SJSA1 (cell line): ENCODE measurements around the gene GOLGA3. TPM values are rescaled to one million over a fixed set of nuclear protein-coding genes. Genes with fewer than 3 reads are reported as not detected.
"Not testable (repeated sequence)": the region's sequence is repeated elsewhere in the genome, so short reads cannot be mapped to it uniquely, and the experiment has no call there.

Experiments
- DNase-seq, 2 experiments: peaks; one replicate each; pipeline ENCODE4 v3.0.0-alpha.2; 2015 to 2020; ENCODE audit warnings: low spot score in 2 of 2, low read depth in 1 of 2
- H3K27ac ChIP-seq: fragments of 250-450 bp; sonication (Bioruptor Pico); 2 replicates; pipeline ENCODE4 v1.5.1; 2020; ENCODE audit warnings: mild to moderate bottlenecking, moderate library complexity
- H3K27me3 ChIP-seq: fragments of 250-450 bp; sonication (Bioruptor Pico); replicated peaks from 2 replicates; pipeline ENCODE4 v1.5.1; 2020; ENCODE audit warnings: mild to moderate bottlenecking, moderate library complexity
- H3K36me3 ChIP-seq: fragments of 250-450 bp; sonication (Bioruptor Pico); 2 replicates; pipeline ENCODE4 v1.5.1; 2020; ENCODE audit warnings: mild to moderate bottlenecking
- H3K4me1 ChIP-seq: fragments of 250-450 bp; sonication (Bioruptor Pico); replicated peaks from 2 replicates; pipeline ENCODE4 v1.6.1; 2021; ENCODE audit warnings: mild to moderate bottlenecking
- H3K4me3 ChIP-seq: fragments of 250-450 bp; sonication (Bioruptor Pico); 2 replicates; pipeline ENCODE4 v1.5.1; 2020; ENCODE audit warnings: mild to moderate bottlenecking
- H3K9me3 ChIP-seq: fragments of 250-450 bp; sonication (Bioruptor Pico); replicated peaks from 2 replicates; pipeline ENCODE4 v1.5.1; 2020; ENCODE audit warnings: mild to moderate bottlenecking
- total RNA-seq: library from RNA; depleted of rRNA; stranded (reverse); fragments of >200 nt; shearing (Covaris generic); gene quantifications from 2 replicates; pipeline ENCODE4 v1.2.3, GENCODE V29; 2014

The GOLGA3 gene
- total RNA-seq, 1 experiment from 2014 or later: 71.1 TPM

- Histone ChIP-seq H3K4me3 (no peak overlapping the region), H3K36me3 (peaks cover 77% of the 10 kb centered on the region), H3K27ac (no peak overlapping the region), H3K27me3 (no peaks in the 10 kb centered on the region), H3K4me1 (no peaks in the 10 kb centered on the region), H3K9me3 (no peaks in the 10 kb centered on the region)
- no peak for DNase-seq
These were observed 55.4 kb downstream of the GOLGA3 start for GRCh38 chr12:132773077-132773955.

- no peak for DNase-seq
- Histone ChIP-seq H3K27ac (no peak overlapping the region), H3K27me3 (no peaks in the 10 kb centered on the region), H3K4me1 (no peaks in the 10 kb centered on the region), H3K4me3 (no peak overlapping the region), H3K9me3 (no peaks in the 10 kb centered on the region), H3K36me3 (peaks cover 73% of the 10 kb centered on the region)
These were observed 56.1 kb downstream of the GOLGA3 start for GRCh38 chr12:132772606-132773005.

- H3K27me3 ChIP-seq: no peaks in the 10 kb centered on the region
- H3K9me3 ChIP-seq: no peaks in the 10 kb centered on the region
- H3K36me3 ChIP-seq: peaks cover 62% of the 10 kb centered on the region
- DNase-seq: no peak
- H3K4me3 ChIP-seq: no peak overlapping the region
- no peak overlapping the region for H3K27ac ChIP-seq
- no peaks in the 10 kb centered on the region for H3K4me1 ChIP-seq
These were observed 57.4 kb downstream of the GOLGA3 start for GRCh38 chr12:132771126-132771838.

DNA sequence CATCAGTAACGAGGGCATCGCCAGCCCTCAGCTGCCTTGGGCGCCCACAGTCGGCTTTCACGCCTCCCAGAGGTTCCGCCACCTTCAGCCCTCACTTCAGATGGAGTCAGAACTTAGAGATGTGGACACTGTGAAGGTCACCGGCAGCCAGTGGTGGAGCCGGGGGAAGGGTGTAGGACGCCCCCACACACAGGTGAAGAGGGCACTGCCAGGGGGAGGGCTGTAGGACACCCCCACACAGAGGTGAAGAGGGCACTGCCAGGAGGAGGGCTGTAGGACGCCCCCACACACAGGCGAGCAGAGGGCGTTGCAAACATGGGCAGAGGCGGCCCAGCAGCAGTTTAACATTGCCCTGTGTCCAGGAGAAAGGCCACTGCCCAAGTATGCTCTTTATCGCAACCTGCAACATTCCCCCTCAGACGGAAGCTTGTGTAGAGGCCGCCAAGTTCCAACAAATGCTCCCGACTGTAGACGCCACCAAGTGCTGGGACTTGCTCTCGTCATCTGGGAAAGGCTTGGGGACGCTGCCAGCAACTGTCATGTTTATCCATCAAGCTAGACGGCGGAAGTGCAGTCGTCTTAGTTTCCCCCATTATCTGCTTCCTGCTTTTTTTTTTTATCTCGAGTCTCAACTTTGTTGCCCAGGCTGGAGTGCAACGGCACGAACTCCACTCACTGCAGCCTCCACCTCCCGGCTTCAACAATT, 62.1 kb downstream of the GOLGA3 start:
- no peak overlapping the region for H3K27ac ChIP-seq
- H3K9me3 ChIP-seq: no peaks in the 10 kb centered on the region
- peaks cover 29% of the 10 kb centered on the region for H3K36me3 ChIP-seq
- no peak for DNase-seq
- peaks cover 5% of the 10 kb centered on the region for H3K4me1 ChIP-seq
- H3K4me3 ChIP-seq: no peak overlapping the region
- no peaks in the 10 kb centered on the region for H3K27me3 ChIP-seq

- H3K36me3 ChIP-seq: peaks cover 29% of the 10 kb centered on the region
- H3K27ac ChIP-seq: no peak overlapping the region
- no peaks in the 10 kb centered on the region for H3K9me3 ChIP-seq
- no peak overlapping the region for H3K4me3 ChIP-seq
- DNase-seq: no peak
- no peaks in the 10 kb centered on the region for H3K27me3 ChIP-seq
- peaks cover 6% of the 10 kb centered on the region for H3K4me1 ChIP-seq
These were observed 63.3 kb downstream of the GOLGA3 start for GRCh38 chr12:132765361-132765760.

- H3K4me1 ChIP-seq: peaks cover 15% of the 10 kb centered on the region
- H3K36me3 ChIP-seq: peaks cover 26% of the 10 kb centered on the region
- no peak overlapping the region for H3K4me3 ChIP-seq
- H3K27me3 ChIP-seq: no peaks in the 10 kb centered on the region
- no peak for DNase-seq
- H3K9me3 ChIP-seq: no peaks in the 10 kb centered on the region
- no peak overlapping the region for H3K27ac ChIP-seq
These were observed 64.4 kb downstream of the GOLGA3 start for GRCh38 chr12:132764231-132764630.

- peaks cover 15% of the 10 kb centered on the region for H3K4me1 ChIP-seq
- no peaks in the 10 kb centered on the region for H3K9me3 ChIP-seq
- H3K27ac ChIP-seq: peak overlapping the region; percentile 62
- peaks cover 29% of the 10 kb centered on the region for H3K36me3 ChIP-seq
- H3K4me3 ChIP-seq: peak overlapping the region; percentile 99
- peak; percentile 81 to 85 for DNase-seq
- no peaks in the 10 kb centered on the region for H3K27me3 ChIP-seq
These were observed 66.6 kb downstream of the GOLGA3 start for GRCh38 chr12:132761921-132762583.

DNA sequence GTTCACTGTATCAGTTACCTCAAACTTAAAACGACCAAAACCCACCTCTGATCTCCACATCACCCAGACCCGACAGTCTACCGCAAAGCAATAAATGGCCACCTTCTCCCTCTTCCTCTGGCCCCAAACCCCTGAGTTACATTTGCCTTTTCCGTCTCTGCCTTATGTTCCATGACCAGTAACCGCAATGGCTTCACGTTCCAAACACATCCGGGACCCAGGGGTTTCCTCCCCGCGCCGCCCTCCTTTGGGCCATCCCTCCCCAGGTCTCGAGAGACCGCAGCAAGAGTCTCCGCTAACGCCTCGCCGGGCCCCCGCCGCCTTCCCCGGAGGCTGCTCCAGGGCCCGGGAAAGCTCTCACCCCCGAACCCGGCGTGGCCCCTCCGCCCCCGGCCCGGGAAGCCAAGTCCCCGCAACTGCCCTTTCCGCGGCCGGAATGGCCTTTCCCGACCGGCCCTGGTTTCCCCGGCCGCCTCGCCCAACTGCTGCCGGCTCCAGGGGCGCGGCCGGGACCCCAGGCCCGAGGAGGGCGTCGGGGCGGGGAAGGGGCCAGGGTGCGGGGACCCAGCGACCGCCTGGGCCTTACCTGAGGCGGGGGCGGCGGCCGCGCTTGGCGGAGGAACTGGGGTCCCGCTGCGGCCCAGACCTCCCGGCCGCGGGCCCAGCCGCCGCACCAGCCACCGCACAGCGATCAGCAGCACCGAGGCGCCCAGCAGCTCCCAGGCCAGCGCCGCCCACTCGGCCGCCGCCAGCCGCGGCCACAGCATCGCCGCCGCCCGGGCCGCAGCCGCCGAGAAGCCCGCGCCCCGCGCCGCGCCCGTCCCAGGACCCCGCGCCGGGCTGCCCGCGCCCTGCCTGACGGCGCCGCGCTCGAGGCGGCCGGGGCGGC, 67.4 kb downstream of the GOLGA3 start, which contains the start of gene ANKLE2:
TSS of gene ANKLE2 (minus strand) at position 801 of the 889 bp plus-strand sequence. CDS start at position 767, 34 bp downstream.
- peaks cover 37% of the 10 kb centered on the region for H3K36me3 ChIP-seq
- H3K4me3 ChIP-seq: peak within 1 kb of the TSS; percentile 99
- H3K27ac ChIP-seq: peak within 1 kb of the TSS; percentile 85
- DNase-seq: peak in 1 of 2 experiments; percentile 75
- no peaks in the 10 kb centered on the region for H3K9me3 ChIP-seq
- H3K27me3 ChIP-seq: no peaks in the 10 kb centered on the region
- H3K4me1 ChIP-seq: peaks cover 15% of the 10 kb centered on the region

DNA sequence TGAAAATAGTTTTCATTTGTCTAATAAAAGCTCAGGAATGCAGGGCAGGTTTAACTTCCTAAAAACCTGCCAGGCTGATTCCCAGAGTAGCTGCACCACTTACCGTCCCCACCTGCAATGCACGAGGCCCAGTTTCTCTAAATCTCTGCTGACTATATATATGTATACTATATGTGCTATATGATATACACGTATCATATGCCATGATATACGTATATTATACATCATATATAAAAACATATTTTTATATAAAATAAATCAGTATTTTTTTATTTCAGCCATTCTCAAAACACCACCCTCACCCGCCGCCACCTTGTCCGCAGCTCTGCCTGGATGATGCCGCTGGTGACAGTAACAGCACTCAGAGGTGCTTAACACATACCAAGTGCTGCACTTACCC, 69.3 kb downstream of the GOLGA3 start:
- Histone ChIP-seq H3K4me3 (peak overlapping the region; percentile 99; the same call in 1 of the 2 replicates), H3K9me3 (no peaks in the 10 kb centered on the region), H3K36me3 (peaks cover 54% of the 10 kb centered on the region), H3K27ac (no peak overlapping the region), H3K4me1 (peaks cover 15% of the 10 kb centered on the region), H3K27me3 (no peaks in the 10 kb centered on the region)
- no peak for DNase-seq

- H3K4me3 ChIP-seq, H3K9me3 ChIP-seq, H3K27ac ChIP-seq, DNase-seq, H3K27me3 ChIP-seq: not testable (repeated sequence)
- Histone ChIP-seq H3K36me3 (peaks cover 59% of the 10 kb centered on the region), H3K4me1 (peaks cover 15% of the 10 kb centered on the region)
These were observed 69.8 kb downstream of the GOLGA3 start for GRCh38 chr12:132758825-132759224.

DNA sequence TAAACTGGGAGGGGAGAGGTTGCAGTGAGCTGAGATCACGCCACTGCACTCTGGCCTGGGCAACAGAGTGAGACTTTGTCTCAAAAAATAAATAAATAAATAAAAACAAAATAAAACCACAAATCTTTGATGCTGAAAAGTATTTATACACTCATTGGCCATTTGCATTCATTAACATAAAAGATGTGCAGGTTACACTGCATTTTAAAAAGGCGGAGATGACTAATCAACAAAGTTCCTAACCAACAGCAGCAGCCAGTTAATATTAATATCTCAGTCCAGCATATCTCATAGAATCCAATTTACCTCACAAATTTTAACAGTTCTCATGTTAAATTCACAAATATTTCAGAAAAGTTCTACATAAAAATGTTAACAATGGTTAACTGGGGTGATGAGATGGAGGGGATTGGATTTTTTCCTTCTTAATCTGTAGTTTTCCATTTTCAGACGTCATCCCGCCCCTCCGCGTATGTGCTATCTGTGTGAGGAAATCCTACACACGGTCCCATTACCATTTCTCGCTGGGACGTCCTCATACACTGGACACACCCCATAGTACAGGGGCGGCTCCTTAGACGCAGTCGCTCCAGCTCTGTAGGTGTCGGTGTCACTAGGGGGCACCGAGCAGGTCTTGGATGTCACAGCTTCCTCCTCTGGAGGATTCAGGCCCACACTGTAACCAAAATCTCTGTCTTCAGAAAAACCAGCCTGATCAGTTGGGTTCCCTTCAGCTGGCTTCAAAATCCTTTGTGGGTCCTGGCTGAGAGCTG, 74.3 kb downstream of the GOLGA3 start:
- no peak overlapping the region for H3K27ac ChIP-seq
- no peaks in the 10 kb centered on the region for H3K27me3 ChIP-seq
- H3K9me3 ChIP-seq: no peaks in the 10 kb centered on the region
- H3K4me3 ChIP-seq: no peak overlapping the region
- DNase-seq: no peak
- no peaks in the 10 kb centered on the region for H3K4me1 ChIP-seq
- peaks cover 86% of the 10 kb centered on the region for H3K36me3 ChIP-seq

- H3K27me3 ChIP-seq, H3K9me3 ChIP-seq, H3K4me3 ChIP-seq, H3K27ac ChIP-seq, H3K4me1 ChIP-seq, DNase-seq: not testable (repeated sequence)
- H3K36me3 ChIP-seq: peaks cover 90% of the 10 kb centered on the region
These were observed 75.0 kb downstream of the GOLGA3 start for GRCh38 chr12:132753670-132754069.
